ENCODE data around the gene OR2T33.

Gene OR2T33

GRCh38 chr1:248229360-248229908 lies 48.3 kb downstream of the OR2T33 start:
- in situ Hi-C loops (cut with HindIII; ENCODE audit: low pct_ligation_motif_present, low sequenced_read_pairs) = no loop called here
- Histone ChIP-seq H3K27me3 (replicated peaks) (no peaks in the 10 kb centered on the region), H3K4me3 (ENCODE audit: low read depth, low read length) (no peak overlapping the region), H3K36me3 (replicated peaks) (no peaks in the 10 kb centered on the region), H3K27ac (no peak overlapping the region)
- no peak for TF ChIP-seq CTCF (IDR thresholded peaks at IDR 0.05; ENCODE audit: low read depth, low read length, missing control alignments)
- DNase-seq = no peak

GRCh38 chr1:248225537-248225936 lies 52.2 kb downstream of the OR2T33 start:
- in situ Hi-C loops (cut with HindIII; ENCODE audit: low pct_ligation_motif_present, low sequenced_read_pairs) = no loop called here
- H3K27me3 ChIP-seq (replicated peaks) = no peaks in the 10 kb centered on the region
- H3K36me3 ChIP-seq (replicated peaks) = no peaks in the 10 kb centered on the region
- no peak for DNase-seq
- H3K4me3 ChIP-seq (ENCODE audit: low read depth, low read length) = no peak overlapping the region
- no peak overlapping the region for H3K27ac ChIP-seq
- TF ChIP-seq CTCF (IDR thresholded peaks at IDR 0.05; ENCODE audit: low read depth, low read length, missing control alignments) = no peak
